Kidney capillary endothelial cell (primary cell): ENCODE data around the gene STXBP5.

Experiments
- DNase-seq: peaks from one replicate; pipeline ENCODE4 v3.0.0-alpha.2; 2018; ENCODE audit warnings: low spot score

STXBP5 gene

DNA sequence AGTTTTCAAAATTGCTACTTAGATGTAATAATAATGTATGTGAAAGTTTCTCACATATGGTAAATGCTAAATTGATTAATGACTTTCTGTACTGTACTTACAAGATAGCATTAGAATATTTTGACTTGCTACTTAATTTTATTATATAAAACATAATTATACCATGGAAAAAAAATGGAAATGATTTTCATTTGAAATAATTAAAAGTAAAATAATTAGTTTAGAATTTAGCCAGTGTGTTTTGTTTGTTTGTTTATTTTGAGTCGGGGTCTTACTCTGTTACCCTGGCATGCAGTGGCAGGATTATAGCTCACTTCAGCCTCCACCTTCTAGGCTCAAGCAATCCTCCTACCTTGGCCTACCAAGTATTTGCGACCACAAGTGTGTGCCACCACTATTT lies 7.1 kb downstream of the STXBP5 start:
- DNase-seq, result no peak

DNA sequence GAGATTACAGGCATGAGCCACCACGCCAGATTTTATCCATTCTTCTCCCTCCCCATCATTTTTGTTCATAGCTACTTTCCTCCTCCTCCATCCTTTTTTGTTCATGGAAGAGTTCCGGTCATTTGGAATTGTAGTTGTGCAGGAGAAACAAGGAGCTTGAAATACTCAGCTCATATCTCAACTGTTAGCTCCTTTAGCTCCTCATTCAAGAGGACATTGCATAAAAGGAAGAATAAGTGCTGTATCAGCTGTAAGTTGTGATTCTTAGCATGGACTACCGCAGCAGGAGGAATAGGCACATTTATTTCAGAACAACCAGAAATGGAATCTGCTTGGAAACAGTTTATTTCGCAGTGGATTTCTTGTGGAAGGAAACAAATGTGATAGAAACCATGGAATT lies 7.6 kb downstream of the STXBP5 start:
- DNase-seq, result no peak

DNA sequence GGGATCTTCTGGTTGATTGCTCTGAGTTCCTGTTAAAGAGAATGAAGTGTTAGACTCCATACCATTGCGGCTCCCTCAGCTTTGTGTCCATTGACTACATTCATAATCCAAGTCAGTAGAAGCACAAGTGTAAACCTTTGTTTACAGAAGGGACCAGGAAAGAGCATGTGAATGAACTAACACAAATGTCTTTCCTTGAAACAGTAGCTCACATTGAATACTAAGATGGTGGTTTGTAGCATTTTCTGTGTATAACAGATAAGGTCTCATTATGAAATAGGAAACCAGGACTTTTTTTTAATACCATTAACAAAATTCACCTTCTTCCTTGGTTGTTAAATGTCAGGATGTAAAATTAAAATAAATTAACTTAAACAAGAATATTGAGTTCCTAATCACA lies 8.4 kb downstream of the STXBP5 start:
- DNase-seq, result no peak

DNA sequence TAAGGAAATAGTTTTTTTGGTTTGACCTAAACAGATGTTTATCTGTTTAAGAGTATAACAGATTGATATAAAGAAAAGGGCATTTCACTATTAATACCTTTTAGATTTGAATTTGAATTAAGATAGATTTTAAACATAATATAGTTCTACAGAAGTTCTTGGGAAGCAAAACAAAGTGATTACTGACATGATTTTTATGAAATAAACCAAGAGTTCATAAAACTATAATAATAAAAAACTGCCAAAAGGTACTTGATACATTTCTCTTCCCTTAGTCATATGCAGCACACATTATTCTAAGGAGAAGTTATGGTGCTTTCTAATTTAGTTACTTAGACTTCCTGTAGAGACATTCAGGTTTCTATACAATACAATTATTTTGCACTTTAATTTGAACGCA lies 9.6 kb downstream of the STXBP5 start:
- DNase-seq, result no peak

DNA sequence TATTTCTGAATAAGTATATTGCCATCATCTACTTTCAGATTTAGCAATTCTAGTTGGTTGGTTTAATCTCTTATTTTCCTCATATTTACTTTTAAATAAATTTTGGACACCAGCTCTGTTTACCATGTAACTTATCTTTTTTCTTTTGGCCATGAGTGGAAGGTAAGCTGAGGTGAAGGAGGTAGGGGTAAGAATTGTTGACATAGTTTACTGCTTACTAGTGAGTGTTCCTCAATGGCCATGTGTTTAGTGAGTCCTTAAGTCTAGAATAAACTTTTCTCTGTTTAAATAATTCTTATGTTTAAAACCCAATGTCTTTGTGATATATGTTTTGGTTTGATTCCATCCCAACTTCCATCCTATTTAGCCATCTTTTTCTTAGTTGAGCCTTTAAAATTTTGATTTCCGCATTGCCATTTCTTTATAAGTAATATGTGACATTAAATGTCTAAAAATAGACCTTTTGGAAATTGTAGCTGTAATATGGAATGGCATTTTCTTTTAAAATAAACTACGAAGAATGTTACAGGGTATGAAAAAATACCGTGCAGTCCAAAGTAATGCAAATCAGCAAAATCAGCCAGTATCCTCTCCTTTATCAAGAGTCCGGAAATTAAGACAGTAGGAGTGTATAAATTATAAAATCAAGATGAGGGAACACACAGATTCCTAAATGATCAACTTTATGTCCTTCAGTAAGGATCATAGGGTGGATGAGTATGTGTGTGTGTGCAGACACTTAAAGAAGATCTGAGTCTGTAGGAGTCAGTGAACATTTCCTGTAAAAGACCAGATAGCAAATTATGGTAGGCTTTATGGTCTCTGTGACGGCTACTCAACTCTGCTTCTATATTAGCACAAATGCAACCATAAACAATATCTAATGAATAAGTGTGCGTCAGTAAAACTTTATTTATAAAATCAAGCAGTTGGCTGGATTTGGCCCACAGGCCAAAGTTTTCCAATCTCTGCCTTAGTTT lies 10.3 kb downstream of the STXBP5 start:
- DNase-seq, result no peak

DNA sequence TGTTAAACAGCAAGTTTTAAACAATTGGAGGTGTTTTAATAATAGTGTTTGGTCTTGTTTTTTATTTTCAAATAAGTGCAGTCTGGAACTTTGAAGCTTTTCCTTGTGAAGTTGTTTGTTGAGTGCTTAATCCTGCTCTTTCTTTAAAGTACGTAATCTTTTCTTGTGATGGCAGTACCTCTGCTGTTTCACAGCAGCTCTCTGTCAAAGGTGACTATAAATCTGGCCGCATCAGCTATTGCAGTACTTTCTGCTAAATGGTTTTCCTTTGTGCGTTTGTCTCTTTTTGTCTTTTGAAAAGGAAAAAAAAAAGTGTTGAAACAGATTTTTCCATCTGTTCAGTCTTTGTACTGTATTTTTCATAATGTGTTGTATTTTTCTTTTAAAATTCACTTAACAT lies 12.7 kb downstream of the STXBP5 start:
- no peak for DNase-seq

DNA sequence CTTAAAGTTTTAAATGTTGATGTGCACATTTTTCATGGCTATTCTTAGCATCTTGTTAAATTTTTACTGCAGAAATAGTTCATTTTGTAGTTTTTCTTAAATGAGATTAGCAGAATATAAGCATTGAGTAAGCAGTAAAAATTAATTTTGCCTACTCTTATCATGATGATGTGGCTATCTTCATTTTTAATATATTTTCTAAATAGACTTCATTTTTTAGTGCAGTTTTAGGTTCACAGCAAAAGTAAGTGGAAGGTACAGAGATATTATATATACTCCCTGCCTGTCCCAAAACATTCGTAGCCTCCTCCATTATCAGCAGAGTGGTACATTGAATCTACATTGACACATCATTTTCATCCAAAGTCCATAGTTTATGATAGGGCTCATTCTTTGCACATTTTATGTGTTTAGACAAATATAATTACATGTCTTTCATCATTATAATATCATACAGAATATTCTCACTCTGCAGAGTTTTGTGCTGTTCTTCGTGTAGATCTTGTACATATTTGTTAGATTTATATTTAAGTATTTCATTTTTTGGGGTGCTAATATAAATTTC lies 13.7 kb downstream of the STXBP5 start:
- DNase-seq, result no peak

DNA sequence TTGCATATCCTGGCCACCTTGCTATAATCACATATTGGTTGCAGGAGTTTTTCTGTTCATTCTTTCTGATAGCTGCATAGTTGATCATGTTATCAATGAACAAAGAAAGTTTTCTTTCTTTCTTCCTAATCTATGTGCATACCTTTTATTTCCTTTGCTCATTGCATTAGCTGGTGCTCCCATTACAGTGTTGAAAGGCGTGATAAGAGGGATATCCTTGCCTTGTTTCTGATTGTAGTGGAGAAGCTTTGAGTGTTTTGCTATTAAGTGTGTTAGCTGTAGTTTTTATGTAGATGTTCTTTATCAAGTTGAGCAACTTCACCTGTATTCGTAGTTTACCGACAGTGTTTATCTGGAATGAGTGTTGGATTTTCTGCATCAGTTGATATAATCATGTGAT lies 14.6 kb downstream of the STXBP5 start:
- no peak for DNase-seq

DNA sequence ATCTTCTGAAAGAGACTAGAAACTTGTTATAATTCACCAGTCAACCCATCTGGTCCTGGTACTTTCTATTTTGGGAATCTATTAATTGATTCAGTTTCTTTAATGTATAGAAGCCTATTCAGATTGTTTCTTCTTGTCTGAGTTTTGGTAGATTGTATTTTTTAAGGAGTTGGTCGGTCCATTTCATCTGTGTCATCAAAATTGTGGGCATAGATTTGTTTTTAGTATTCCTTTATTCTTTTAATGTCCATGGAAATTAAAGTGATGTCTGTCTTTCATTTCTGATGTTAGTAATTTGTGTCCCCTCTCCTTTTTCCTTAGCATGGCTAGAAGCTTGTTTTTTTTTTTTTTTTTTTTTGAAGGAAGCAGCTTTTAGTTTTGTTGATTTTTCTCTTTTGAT lies 15.2 kb downstream of the STXBP5 start:
- DNase-seq, result no peak

DNA sequence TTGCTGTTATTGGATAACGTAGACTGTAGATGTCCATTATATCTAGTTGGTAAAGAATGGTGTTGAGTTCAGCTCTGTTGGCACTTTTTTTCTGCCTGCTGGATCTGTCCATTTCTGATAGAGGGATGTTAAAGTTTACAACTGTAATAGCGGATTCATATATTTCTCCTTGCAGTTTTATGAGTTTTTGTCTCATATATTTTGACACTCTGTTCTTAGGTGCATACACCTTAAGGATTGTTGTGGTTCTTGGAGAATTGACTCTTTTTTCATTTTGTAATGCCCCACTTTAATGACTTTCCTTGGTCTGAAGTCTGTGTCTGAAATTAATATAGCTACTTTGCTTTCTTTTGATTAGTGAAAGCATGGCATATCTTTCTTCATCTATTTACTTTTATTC lies 16.1 kb downstream of the STXBP5 start:
- DNase-seq, result no peak

DNA sequence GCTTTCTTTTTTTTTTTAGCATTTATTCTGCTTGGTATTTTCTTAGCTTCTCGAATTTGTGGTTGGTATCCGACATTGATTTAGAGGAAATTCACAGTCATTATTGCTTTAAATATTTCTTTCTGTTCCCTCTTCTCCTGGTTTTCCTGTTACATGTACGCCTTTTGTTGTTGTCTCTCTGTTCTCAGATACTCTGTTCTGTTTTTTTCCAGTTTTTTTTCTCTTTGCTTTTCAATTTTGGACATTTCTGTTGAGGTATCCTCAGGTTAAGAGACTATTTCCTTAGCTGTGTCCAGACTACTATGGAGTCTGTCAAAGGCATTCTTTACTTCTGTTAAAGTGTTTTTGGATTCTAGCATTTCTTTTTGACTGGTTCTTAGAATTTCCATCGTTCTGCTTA lies 17.5 kb downstream of the STXBP5 start:
- no peak for DNase-seq

DNA sequence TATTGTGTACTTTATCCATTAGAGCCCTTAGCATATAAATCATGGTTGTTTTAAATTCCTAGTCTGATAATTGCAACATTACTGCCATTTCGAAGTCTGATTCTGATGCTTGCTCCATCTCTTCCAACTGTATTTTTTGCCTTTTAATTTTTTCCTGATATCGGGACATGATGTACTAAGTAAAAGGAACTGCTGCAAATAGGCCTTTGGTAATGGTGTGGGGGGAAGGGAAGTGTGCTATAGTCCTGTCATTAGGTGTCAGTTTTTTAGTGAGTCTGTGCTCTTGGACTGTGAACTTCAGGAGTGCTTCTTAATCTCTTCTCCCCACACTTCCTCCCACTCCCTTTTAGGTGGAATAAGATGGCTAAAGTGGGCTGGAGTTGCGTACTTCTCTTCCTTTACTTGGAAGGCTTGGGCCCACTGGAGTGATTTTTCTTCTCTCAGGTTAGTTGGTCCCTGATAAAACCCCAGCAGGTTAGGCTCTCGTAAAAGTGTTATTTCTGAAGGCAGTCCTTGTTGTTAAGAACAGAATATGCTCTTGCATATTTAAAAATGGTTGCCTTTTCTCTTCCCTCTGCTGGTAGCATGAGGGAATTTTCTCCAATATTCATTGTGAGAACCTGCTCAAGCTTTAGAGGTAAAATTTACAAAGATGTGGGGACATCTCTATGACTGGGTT lies 18.1 kb downstream of the STXBP5 start:
- DNase-seq, result peak; percentile 11

DNA sequence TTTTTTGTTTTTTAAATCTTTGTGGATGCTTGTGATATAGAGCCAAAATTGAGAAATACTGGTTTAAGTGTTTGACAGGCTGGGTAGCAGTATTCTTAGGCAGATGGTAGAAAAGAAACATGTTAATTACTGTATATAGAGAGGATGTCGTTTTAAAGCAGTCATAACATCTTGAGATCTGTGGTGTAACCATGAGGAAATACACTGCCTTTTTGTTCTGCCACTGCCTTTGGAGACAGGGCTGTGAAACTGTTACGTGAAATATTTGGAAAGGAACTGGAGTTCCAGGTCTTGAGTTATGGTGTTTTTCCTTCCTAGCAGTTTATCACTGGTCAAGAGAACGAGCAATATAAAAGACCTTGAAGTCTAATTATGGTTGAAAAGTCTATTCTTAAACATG lies 19.5 kb downstream of the STXBP5 start:
- no peak for DNase-seq

DNA sequence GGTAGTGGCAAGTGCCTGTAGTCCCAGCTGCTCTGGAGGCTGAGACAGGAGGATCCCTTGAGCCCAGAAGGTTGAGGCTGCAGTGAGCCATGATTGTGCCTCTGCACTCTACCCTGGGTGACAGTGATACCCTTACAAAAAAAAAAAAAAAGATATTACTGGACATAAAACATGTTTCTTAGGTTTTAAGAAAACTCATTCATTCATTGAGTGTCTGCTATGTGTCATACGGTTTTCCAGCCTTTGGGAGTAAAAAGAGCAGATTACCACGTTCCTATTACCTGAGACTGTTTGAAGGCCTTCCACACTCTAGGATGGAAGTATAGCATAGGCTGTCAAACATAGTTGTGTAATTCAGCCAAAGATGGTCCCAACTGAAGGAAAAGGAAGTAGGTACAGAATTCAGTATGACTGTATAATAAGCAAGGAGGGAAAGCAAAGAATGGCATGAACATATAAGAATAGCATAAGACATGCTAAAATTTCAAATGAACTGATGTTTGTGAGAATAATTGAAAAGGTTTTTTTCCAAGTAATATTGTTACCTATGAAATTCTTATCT lies 22.0 kb downstream of the STXBP5 start:
- DNase-seq, result no peak

DNA sequence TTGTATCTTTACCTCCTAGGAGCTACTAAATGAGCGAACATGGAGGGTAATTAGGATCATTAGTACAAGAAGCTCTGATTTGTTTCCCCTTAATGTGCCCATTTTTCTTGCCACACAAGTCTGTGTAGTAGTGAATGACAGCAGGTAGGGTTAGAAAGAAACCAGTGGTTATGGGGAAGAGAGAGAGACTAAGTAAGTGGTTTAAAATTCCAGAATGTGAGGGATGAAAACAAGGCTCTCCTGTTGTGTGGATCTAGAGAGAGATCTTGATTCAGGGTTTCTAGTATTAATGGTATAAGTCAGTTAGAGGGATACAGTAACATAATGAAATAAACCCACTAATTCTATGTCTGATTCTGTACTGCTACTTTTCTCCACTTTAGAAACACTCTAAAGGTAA lies 22.7 kb downstream of the STXBP5 start:
- DNase-seq, result no peak

DNA sequence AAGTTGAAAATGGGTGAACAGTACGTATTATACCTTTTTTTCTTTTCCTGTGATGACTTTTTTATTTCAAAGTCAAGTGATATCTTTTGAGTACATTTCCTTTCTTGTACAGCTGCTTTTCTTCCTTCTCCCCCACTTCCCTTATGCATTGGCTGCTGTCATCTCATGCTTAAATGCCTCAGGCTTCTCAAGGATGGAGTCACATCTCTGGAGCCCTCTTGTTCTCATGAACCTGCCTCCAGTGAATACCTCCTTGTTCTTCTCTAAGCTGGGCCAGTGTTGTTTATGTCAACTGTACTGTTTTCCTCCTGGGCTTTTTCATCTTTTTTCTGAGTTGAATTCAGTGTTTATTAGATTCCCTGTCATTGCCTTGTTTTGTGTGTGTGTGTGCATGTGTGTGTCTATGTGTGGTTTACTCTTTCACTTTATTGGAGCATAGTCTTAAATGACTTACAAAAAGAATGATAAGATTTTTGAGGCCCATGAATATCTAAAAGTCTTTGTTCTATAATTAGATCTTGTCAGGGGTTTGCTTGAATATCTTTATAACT lies 23.6 kb downstream of the STXBP5 start:
- DNase-seq, result no peak

DNA sequence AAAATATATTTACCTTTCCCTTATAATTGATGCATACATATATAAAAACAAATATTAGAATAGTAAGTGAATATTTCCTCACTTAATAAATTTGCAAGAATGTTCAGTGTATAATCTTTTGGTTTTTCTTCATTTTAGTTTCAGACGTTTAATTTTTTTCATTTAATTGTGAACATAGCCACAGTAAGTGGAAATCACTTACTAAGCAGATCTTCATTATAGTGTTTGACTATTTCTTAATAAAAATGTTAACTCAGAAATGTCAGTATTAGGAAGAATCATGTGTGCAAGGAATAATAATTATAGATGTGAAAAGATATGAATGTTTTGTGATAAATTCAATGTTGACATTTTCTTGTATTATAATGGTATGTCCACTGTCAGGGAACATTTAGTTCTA lies 27.4 kb downstream of the STXBP5 start:
- DNase-seq, result no peak

DNA sequence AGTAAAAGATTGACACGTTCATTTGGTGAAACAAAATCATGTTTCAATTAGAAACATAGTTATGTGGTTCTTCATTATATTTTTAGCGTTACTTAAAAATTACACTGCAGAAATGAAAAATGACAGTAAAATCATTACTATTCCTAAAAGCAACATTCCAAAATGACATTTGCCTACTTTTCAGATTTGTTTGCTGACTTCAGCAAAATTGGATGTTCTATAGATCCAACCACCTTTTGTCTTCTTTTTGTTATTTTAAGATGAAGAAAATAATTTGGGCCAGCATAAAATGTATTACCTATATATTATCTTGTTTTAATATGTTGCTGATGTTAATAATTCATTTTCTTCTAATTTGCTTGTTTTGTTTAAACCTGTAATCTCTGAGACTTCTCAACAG lies 30.5 kb downstream of the STXBP5 start:
- DNase-seq, result no peak

DNA sequence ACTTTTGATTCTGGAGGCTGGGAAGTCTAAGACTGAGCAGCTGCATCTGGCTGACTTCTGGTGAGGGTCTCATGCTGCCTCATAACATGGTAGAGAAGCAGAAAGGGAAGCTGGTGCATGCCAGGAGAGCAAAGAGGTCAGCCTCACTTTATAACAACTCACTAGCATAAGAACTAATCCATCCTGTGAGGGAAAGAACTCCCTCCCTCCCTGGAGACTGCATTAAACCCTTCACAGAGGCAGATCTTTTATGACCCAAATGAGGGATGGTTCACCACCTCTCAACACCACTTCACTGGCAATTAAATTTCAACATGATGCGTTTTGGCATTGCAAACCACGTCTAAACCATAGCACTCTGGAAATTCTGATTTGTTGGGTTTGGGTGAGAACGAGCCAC lies 33.9 kb downstream of the STXBP5 start:
- no peak for DNase-seq

DNA sequence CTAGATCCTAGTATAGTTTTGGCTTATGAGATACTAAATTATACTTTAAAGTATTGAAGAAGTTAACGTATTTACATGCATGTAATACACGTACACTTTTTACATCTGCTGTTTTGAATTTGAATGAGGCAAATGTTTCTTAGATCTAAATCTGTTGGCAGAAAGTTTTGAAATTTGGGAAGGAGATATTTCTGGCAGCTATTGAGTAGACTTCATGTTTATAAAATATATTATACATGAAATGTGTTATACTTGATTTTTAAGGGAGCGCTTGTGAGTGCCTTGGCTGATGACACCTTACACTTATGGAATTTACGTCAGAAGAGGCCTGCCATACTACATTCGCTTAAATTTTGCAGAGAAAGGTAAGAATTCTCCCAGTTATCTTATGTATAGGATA lies 34.7 kb downstream of the STXBP5 start:
- DNase-seq, result no peak

DNA sequence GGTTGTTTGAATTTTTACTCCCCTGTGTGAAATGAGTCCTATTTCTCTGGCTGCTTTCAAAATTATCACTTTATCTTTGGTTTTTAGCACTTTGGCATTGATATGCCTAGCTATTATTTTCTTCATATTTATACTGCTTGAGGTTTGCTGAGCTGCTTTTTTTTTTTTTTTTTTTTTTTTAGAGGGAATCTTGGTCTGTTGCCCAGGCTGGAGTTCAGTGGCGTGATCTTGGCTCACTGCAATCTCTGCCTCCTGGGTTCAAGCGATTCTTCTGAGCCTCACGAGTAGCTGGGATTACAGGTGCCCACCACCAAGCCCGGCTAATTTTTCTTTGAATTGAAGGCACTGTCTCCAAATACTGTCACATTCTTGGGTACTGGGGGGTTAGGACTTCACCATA lies 40.6 kb downstream of the STXBP5 start:
- no peak for DNase-seq

DNA sequence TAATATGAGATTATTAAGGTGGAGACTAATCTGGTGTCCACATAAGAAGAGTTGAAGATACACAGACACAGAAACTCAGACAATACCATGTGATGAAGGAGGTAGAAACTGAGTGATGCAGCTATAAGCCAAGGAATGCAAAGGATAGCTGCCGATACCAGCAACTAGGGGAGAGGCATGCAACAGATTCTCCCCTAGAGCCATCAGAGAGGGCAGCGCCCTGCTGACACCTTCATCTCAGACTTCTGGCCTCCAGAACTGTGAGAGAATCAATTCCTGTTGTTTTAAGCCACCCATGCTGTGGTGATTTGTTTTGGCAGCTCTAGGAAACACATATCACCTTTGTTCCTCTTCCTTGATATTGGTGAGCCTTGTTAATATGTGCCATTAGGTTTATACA lies 41.5 kb downstream of the STXBP5 start:
- DNase-seq, result no peak
